NK-92 (cell line): Measurements from ENCODE around the gene ANXA2R.
A peak's percentile ranks its signal among the peaks of the same experiment; 100 is the strongest.
"Not testable (repeated sequence)": the region's sequence is repeated elsewhere in the genome, so short reads cannot be mapped to it uniquely, and the experiment has no call there.

Experiments
- DNase-seq: peaks from one replicate; lab custom pipeline; 2025; ENCODE audit not compliant: unreplicated experiment; lab: John Stamatoyannopoulos, UW

ANXA2R gene

GRCh38 chr5:43061352-43062075 is 21.4 kb upstream of the ANXA2R start:
- DNase-seq: no peak

GRCh38 chr5:43060020-43060419 is 19.9 kb upstream of the ANXA2R start:
- not testable (repeated sequence) for DNase-seq

GRCh38 chr5:43055098-43055497 is 15.0 kb upstream of the ANXA2R start:
- not testable (repeated sequence) for DNase-seq

- no peak for DNase-seq
Observed at GRCh38 chr5:43051684-43052083, 11.6 kb upstream of the ANXA2R start.

GRCh38 chr5:43050384-43050783 is 10.3 kb upstream of the ANXA2R start:
- DNase-seq: no peak

- DNase-seq: no peak
Observed at GRCh38 chr5:43049236-43049635, 9.1 kb upstream of the ANXA2R start.

GRCh38 chr5:43046474-43046873 is 6.4 kb upstream of the ANXA2R start:
- DNase-seq: no peak

- no peak for DNase-seq
Observed at GRCh38 chr5:43045236-43045635, 5.1 kb upstream of the ANXA2R start.

GRCh38 chr5:43044181-43044914 is 4.2 kb upstream of the ANXA2R start:
- no peak for DNase-seq

GRCh38 chr5:43043400-43043756 is 3.3 kb upstream of the ANXA2R start:
- no peak for DNase-seq

- no peak for DNase-seq
Observed at GRCh38 chr5:43042626-43043399, 2.7 kb upstream of the ANXA2R start.

- DNase-seq: peak; percentile 27
Observed at GRCh38 chr5:43042176-43042625, 2.1 kb upstream of the ANXA2R start.

- DNase-seq: no peak
Observed at GRCh38 chr5:43041669-43042175, 1.6 kb upstream of the ANXA2R start.

GRCh38 chr5:43041110-43041668 is 1.1 kb upstream of the ANXA2R start:
- DNase-seq: no peak

- no peak for DNase-seq
Observed at GRCh38 chr5:43039471-43040286, 440 bp downstream of the ANXA2R start.

GRCh38 chr5:43039152-43039470 is 1.0 kb downstream of the ANXA2R start:
- DNase-seq: no peak

GRCh38 chr5:43038496-43038989 is 1.6 kb downstream of the ANXA2R start:
- no peak for DNase-seq

- no peak for DNase-seq
Observed at GRCh38 chr5:43037636-43038495, 2.3 kb downstream of the ANXA2R start.

- DNase-seq: no peak
Observed at GRCh38 chr5:43036856-43037635, 3.1 kb downstream of the ANXA2R start.
